T-helper 2 cell treated with Interferon-gamma antibody and Interleukin-4, amounts not matched to agents 5 μg/mL and 100 μg/mL, for 36 hours (primary cell): Measurements from ENCODE around the gene RBMS2.
"Not testable (repeated sequence)": the region's sequence is repeated elsewhere in the genome, so short reads cannot be mapped to it uniquely, and the experiment has no call there.

ENCODE experiments used
- DNase-seq: peaks from one replicate; pipeline ENCODE4 v3.0.0; 2021; ENCODE audit warnings: low spot score
- H3K27ac Mint-ChIP-seq: one replicate; pipeline ENCODE4 v1.8.0; 2021; ENCODE audit warnings: mild to moderate bottlenecking, mixed read lengths
- H3K27me3 Mint-ChIP-seq: one replicate; pipeline ENCODE4 v1.8.0; 2021; ENCODE audit warnings: low read depth, mixed read lengths
- H3K36me3 Mint-ChIP-seq: one replicate; pipeline ENCODE4 v1.8.0; 2021; ENCODE audit warnings: low read depth, mixed read lengths
- H3K4me1 Mint-ChIP-seq: one replicate; pipeline ENCODE4 v1.8.0; 2021; ENCODE audit warnings: low read depth, mixed read lengths
- H3K4me3 Mint-ChIP-seq: one replicate; pipeline ENCODE4 v1.8.0; 2022; ENCODE audit warnings: mild to moderate bottlenecking, moderate library complexity, mixed read lengths
- H3K9me3 Mint-ChIP-seq: one replicate; pipeline ENCODE4 v1.8.0; 2021; ENCODE audit warnings: mixed read lengths

Gene RBMS2

GRCh38 chr12:56521590-56522371, at the start of gene RBMS2:
TSS of gene RBMS2 (plus strand) at chr12:56521820. CDS start at chr12:56522024, 204 bp downstream.
- Mint-ChIP-seq H3K4me3 (peak within 1 kb of the TSS; percentile 94), H3K27ac (peak within 1 kb of the TSS; percentile 89), H3K36me3 (no peaks in the 10 kb centered on the region), H3K9me3 (no peaks in the 10 kb centered on the region), H3K4me1 (peaks cover 31% of the 10 kb centered on the region), H3K27me3 (no peaks in the 10 kb centered on the region)
- peak; percentile 17 for DNase-seq

- no peaks in the 10 kb centered on the region for H3K9me3 Mint-ChIP-seq
- H3K27ac Mint-ChIP-seq, result no peak overlapping the region
- H3K36me3 Mint-ChIP-seq, result peaks cover 5% of the 10 kb centered on the region
- no peak overlapping the region for H3K4me3 Mint-ChIP-seq
- H3K4me1 Mint-ChIP-seq, result peaks cover 6% of the 10 kb centered on the region
- H3K27me3 Mint-ChIP-seq, result no peaks in the 10 kb centered on the region
- DNase-seq, result no peak
Measured at GRCh38 chr12:56474389-56474788, 47.2 kb upstream of the RBMS2 start.

DNA sequence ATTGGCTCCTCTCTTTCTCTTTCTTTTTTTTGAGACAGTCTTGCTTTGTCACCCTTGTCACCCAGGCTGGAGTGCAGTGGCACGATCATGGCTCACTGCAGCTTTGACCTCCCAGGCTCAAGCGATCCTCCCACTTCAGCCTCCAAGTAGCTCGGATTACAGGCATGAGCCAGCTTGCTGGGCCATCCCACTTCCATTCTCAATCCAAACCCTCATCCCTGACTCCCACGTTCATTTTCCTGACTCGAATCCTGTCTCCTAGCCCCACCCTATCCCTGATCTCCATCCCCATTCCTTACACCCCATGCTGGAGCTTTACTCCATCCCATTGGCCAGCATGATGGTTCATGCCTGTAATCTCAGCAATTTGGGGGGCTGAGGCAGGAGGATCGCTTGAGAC, 45.5 kb upstream of the RBMS2 start:
- Mint-ChIP-seq H3K36me3 (peaks cover 1% of the 10 kb centered on the region), H3K4me1 (peaks cover 7% of the 10 kb centered on the region), H3K9me3 (no peaks in the 10 kb centered on the region), H3K27me3 (no peaks in the 10 kb centered on the region), H3K27ac (no peak overlapping the region), H3K4me3 (no peak overlapping the region)
- no peak for DNase-seq

- Mint-ChIP-seq H3K9me3 (no peaks in the 10 kb centered on the region), H3K4me1 (peaks cover 4% of the 10 kb centered on the region), H3K4me3 (no peak overlapping the region), H3K27ac (no peak overlapping the region), H3K27me3 (no peaks in the 10 kb centered on the region), H3K36me3 (peaks cover 1% of the 10 kb centered on the region)
- no peak for DNase-seq
Measured at GRCh38 chr12:56476972-56477432, 44.6 kb upstream of the RBMS2 start.

DNA sequence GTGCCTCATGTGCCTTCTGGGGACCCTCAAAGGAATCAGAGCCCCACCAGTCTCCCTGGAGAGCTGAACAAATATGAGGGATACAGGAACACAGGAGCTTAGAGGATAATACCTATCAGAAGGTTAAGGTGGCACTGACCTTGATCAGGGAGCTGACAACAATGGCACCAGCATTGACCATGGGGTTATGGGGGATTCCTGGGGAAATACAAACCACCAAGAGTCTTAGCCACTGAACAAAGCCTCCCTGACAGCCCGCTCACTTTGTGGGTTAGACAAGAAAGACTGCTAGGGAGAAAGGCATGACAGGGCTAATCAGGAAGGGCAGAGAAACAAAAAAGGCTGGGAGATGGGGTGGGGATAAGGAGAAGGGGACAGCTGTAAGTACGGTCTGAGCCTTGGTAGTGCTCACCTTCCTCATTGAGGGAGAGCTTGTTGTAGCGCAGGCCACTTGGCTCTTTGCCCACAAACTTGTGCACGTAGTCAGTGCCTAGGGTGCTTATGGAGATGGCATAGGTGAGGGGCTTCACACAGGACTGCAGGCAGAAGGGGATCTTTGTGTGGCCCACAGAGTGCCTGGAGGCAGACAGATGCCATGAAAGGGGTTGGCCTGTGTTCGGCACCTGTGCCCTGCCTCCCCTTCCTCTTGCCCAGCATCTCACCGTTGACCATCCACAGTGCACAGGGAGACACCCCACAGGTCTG, 43.9 kb upstream of the RBMS2 start:
- H3K36me3 Mint-ChIP-seq, result peaks cover 1% of the 10 kb centered on the region
- peaks cover 4% of the 10 kb centered on the region for H3K4me1 Mint-ChIP-seq
- no peaks in the 10 kb centered on the region for H3K27me3 Mint-ChIP-seq
- H3K4me3 Mint-ChIP-seq, result no peak overlapping the region
- H3K9me3 Mint-ChIP-seq, result no peaks in the 10 kb centered on the region
- no peak overlapping the region for H3K27ac Mint-ChIP-seq
- no peak for DNase-seq

GRCh38 chr12:56479625-56480024, 42.0 kb upstream of the RBMS2 start:
- Mint-ChIP-seq H3K9me3 (no peaks in the 10 kb centered on the region), H3K27ac (no peak overlapping the region), H3K27me3 (no peaks in the 10 kb centered on the region), H3K4me1 (peaks cover 4% of the 10 kb centered on the region), H3K36me3 (peaks cover 1% of the 10 kb centered on the region), H3K4me3 (no peak overlapping the region)
- no peak for DNase-seq

DNA sequence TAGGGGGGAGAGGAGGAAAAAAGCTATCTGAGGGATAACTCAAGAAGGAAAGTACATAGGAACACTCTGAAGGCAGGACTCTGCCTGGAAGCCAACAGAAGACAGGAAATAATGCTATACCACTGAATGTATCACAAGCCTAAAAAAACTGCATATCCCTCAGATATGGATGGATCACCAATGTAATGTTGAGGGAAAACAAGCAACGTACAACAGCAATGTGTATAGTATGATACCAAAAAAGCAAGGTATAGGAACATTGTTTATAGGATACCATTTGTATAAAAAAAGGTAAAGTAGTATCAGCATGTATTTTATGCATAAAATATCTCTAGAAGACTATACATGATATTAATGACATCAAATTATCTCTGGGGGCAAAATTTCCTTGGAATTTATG, 37.1 kb upstream of the RBMS2 start:
- Mint-ChIP-seq H3K27ac (no peak overlapping the region), H3K4me3 (no peak overlapping the region), H3K4me1 (peaks cover 19% of the 10 kb centered on the region), H3K9me3 (peaks cover 4% of the 10 kb centered on the region), H3K27me3 (peaks cover 25% of the 10 kb centered on the region), H3K36me3 (peaks cover 5% of the 10 kb centered on the region)
- no peak for DNase-seq

DNA sequence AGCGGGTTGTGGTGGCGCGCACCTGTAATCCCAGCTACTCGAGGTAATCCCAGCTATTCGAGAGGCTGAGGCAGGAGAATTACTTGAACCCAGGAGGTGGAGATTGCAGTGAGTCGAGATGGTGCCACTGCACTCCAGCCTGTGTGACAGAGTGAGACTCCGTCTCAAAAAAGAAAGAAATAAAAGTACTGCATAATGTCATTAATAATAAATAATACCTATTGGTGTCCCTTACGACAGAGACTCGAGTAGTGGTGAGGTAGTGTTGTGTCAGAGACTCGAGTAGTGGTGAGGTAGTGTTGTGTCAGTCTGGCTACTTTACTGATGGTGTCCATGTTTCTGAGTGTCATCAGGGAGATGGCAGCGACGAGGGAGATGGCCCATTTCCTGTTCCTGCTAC, 34.9 kb upstream of the RBMS2 start:
- H3K36me3 Mint-ChIP-seq, result peaks cover 4% of the 10 kb centered on the region
- peaks cover 4% of the 10 kb centered on the region for H3K9me3 Mint-ChIP-seq
- no peak overlapping the region for H3K4me3 Mint-ChIP-seq
- H3K4me1 Mint-ChIP-seq, result peaks cover 15% of the 10 kb centered on the region
- H3K27ac Mint-ChIP-seq, result no peak overlapping the region
- peaks cover 42% of the 10 kb centered on the region for H3K27me3 Mint-ChIP-seq
- no peak for DNase-seq

GRCh38 chr12:56487448-56488040, 34.1 kb upstream of the RBMS2 start:
- peak overlapping the region; percentile 73 for H3K4me3 Mint-ChIP-seq
- H3K9me3 Mint-ChIP-seq, result peaks cover 4% of the 10 kb centered on the region
- DNase-seq, result no peak
- no peak overlapping the region for H3K27ac Mint-ChIP-seq
- H3K4me1 Mint-ChIP-seq, result peaks cover 15% of the 10 kb centered on the region
- peaks cover 46% of the 10 kb centered on the region for H3K27me3 Mint-ChIP-seq
- peaks cover 4% of the 10 kb centered on the region for H3K36me3 Mint-ChIP-seq

- Mint-ChIP-seq H3K27me3 (peaks cover 47% of the 10 kb centered on the region), H3K27ac (no peak within 1 kb of the TSS), H3K4me1 (peaks cover 15% of the 10 kb centered on the region), H3K4me3 (peak within 1 kb of the TSS; percentile 73), H3K9me3 (peaks cover 4% of the 10 kb centered on the region), H3K36me3 (peaks cover 4% of the 10 kb centered on the region)
- peak; percentile 61 for DNase-seq
Measured at GRCh38 chr12:56488041-56488955, 33.3 kb upstream of the RBMS2 start, which contains the start of gene GLS2. TSS of gene GLS2 (minus strand) at chr12:56488161. CDS start at chr12:56488118, 43 bp downstream.

GRCh38 chr12:56490360-56490759, 31.3 kb upstream of the RBMS2 start:
- peaks cover 4% of the 10 kb centered on the region for H3K9me3 Mint-ChIP-seq
- DNase-seq, result no peak
- no peak overlapping the region for H3K27ac Mint-ChIP-seq
- H3K4me3 Mint-ChIP-seq, result no peak overlapping the region
- H3K36me3 Mint-ChIP-seq, result peaks cover 4% of the 10 kb centered on the region
- peaks cover 47% of the 10 kb centered on the region for H3K27me3 Mint-ChIP-seq
- peaks cover 15% of the 10 kb centered on the region for H3K4me1 Mint-ChIP-seq

DNA sequence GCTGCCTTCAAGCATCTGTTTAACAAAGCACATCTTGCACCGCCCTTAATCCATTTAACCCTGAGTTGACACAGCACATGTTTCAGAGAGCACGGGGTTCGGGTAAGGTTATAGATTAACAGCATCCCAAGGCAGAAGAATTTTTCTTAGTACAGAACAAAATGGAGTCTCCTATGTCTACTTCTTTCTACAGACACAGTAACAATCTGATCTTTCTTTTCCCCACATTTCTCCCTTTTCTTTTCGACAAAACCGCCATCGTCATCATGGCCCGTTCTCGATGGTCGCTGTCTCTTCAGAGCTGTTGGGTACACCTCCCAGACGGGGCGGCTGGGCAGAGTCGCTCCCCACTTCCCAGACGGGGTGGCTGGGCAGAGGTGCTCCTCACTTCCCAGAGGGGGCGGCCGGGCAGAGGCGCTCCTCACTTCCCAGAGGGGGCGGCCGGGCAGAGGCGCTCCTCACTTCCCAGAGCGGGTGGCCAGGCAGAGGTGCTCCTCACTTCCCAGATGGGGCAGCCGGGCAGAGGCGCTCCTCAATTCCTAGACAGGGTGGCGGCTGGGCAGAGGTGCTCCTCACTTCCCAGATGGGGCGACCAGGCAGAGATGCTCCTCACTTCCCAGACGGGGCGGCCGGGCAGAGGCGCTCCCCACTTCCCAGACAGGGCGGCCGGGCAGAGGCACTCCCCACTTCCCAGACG, 28.1 kb upstream of the RBMS2 start:
- not testable (repeated sequence) for H3K4me1 Mint-ChIP-seq, H3K36me3 Mint-ChIP-seq

DNA sequence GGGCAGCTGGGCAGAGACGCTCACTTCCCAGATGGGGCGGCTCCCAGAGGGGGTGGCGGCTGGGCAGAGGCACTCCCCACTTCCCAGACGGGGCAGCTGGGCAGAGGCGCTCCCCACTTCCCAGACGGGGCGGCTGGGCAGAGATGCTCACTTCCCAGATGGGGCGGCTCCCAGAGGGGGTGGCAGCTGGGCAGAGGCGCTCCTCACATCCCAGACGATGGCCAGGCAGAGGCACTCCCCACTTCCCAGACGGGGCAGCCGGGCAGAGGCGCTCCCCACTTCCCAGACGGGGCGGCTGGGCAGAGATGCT, 27.6 kb upstream of the RBMS2 start:
- H3K36me3 Mint-ChIP-seq, H3K4me3 Mint-ChIP-seq, DNase-seq, H3K27ac Mint-ChIP-seq, H3K9me3 Mint-ChIP-seq, H3K4me1 Mint-ChIP-seq: not testable (repeated sequence)
- peaks cover 29% of the 10 kb centered on the region for H3K27me3 Mint-ChIP-seq

More for the DNA sequence above, 28.1 kb upstream of the RBMS2 start:
- not testable (repeated sequence) for DNase-seq, H3K4me3 Mint-ChIP-seq, H3K27ac Mint-ChIP-seq, H3K9me3 Mint-ChIP-seq
- H3K27me3 Mint-ChIP-seq, result peaks cover 30% of the 10 kb centered on the region
